GM21717 (cell line): ENCODE data around the gene IGSF8.

Source experiments
- ATAC-seq: cut with Tn5 transposase; IDR thresholded peaks from one replicate; pipeline ENCODE4 v1.9.1; 2021; ENCODE audit warnings: mild to moderate bottlenecking, moderate library complexity; ENCODE audit not compliant: unreplicated experiment

Gene IGSF8

DNA sequence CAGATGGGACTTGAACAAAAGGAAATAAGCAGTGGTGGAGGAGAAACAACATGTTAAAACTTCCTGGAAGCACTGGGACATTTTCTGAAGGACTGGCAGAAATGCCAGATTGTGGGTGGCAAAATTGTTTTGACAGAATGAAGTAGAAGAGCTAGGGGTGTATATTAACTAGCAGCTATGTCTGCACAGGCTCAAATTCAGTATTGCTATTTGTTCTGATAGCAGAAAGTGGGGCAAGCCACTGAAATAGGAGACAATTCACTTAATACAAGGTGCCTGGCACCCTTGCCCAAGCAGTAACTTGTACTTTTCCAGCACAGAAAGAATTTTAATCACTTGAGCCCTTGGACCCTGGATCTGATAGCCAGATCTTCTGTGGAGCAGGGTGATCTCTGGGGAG is 54.9 kb downstream of the IGSF8 start:
- no peak for ATAC-seq
